GM19351 (cell line): Measurements from ENCODE around the gene INTS2.
"Not testable (repeated sequence)": the region's sequence is repeated elsewhere in the genome, so short reads cannot be mapped to it uniquely, and the experiment has no call there.

Experiments
- ATAC-seq: cut with Tn5 transposase; IDR thresholded peaks from one replicate; pipeline ENCODE4 v1.9.1; 2021; ENCODE audit warnings: mild to moderate bottlenecking, moderate library complexity; ENCODE audit not compliant: unreplicated experiment

INTS2 gene

DNA sequence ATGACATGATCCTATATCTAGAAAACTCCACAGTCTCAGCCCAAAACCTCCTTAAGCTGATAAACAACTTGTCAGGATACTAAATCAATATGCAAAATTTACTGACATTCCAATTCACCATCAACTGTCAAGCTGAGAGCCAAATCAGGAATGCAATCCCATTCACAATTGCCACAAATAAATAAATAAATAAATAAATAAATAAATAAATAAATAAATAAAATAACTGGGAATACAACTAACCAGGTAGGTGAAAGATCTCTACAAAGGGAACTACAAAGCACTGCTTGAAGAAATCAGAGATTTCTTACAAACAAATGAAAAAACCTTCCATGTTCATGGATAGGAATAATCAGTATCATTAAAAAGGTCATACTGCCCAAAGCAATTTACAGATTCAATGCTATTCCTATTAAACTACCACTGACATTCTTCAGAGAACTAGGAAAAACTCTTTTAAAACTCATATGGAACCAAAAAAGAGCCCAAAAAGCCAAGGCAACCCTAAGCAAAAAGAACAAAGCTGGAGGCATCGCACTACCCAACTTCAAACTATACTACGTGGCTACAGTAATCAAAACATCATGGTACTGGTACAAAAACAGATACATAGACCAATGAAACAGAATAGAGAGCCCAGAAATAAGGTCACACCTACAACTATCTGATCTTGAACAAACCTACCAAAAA lies 102.2 kb downstream of the INTS2 start:
- ATAC-seq: no peak

DNA sequence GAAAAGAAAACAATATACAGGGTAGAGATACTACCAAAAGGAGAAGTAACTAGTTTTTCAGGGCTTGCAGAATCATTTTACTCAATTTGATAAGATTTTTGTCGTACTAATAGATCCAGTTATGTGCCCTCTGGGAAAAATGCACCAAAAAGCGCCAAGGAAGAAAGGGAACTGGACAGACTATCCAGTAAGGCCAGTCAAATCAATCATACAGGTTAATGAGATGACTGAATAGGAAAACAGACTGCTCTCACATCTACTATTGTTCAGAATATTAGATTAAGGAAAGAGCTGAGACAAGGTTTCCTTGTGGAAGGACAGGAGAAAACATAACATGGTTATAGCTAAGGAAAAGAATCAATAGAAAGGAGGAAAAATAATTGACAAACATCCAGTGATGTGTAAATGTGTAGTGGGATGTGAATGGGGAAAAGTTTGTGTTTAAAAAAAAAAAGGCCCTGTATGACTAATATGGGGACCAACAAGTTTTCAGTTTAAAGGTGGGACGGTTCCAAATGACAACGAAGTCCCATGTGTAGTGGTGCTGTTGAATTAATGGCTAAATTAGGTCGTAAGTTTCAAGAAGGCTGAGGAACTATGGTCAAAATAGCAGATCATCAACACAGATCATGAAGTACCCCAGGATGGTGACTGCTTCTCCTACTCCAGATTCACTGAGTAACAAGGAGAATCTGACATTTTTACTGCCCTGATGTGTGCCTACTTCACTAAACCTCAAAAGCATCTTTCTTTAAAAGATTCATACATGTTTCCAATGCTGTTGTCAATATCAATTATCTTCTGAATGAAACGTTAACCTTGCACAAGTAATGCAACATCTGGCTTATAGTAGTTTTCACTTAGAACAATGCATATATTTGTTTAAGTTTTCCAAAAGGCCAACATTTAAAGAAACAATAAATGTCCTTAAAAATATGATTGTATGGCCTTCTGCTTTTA lies 105.2 kb downstream of the INTS2 start:
- ATAC-seq: no peak

DNA sequence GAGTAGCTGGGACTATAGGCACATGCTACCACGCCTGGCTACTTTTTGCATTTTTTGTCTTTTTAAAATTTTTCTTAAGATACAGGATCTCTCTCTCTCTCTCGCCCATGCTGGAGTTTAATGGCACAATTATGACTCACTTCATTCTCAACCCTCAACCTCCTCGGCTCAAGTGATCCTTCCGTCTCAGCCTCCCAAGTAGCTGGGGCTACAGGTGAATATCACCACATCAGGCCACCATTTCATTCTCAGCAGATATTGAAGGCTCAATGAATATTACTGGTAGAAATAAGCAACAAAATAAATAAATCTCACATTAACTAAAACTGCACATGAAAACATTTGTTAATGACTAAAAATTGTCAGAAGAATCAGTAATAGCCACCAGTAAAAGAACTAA lies 106.1 kb downstream of the INTS2 start:
- ATAC-seq: no peak

DNA sequence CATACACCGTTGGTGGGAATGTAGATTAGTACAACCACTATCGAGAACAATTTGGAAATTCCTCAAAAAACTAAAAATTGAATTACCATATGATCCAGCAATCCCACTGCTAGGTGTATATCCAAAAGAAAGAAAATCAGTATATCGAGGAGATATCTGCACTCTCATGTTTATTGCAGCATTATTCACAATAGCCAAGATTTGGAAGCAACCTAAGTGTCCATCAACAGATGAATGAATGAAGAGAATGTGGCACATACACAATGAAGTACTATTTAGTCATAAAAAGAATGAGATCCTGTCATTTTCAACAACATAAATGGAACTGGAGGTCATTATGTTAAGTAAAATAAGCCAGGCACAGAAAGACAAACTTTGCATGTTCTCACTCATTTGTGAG lies 108.5 kb downstream of the INTS2 start:
- ATAC-seq: not testable (repeated sequence)

DNA sequence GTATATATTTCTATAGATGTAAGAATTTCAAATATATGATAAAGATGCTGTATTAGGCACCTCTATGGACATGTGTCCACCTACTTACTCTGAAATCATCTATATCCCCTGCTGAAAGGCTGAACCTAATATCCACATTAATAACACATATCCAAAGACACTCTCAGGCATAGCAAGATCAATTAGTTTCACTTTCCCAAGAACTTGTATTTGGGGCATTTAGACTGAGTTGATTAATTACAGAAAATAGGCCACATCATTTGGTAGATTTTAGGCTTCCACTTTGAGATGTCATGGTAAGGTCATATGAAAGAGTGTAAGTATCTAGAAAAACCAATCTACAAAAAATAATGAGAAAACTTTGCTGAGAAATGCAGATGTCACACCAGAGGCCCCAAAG lies 109.6 kb downstream of the INTS2 start:
- no peak for ATAC-seq

DNA sequence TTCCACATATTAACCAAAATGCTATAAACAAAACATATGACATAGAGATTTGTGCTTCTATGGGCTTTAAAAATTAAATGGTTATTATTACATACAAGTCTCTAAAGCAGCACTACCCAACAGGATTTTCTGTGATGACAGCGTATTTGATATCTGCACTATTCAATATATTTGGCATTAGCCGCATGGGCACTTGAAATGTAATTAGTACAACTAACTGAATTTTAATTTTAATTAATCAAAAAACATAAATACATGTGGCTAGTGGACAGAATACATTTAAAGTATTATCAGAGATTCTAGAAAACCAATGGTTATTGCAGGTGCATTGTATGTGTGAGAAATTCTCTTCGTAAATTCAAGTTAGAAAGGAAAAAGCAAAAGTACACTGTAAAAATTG lies 110.3 kb downstream of the INTS2 start:
- ATAC-seq: no peak

DNA sequence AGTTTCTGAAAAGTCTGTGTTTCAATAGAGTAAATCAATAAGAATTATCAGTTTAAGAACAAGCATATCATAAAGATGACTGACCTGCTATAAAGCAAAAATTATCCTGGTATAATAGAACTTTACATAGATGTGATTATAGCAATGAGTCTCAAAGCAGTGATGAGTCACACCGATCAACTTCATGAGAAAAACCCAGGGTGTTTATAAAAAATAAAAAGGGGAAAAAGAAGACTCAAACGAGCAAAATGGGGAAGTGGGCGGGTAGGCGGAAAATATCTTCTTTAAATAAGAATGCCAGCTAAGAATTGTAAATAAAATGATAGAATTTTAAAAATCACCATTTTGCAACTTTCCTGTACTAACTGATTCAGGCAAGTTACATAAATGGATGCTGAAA lies 111.2 kb downstream of the INTS2 start:
- ATAC-seq: no peak

DNA sequence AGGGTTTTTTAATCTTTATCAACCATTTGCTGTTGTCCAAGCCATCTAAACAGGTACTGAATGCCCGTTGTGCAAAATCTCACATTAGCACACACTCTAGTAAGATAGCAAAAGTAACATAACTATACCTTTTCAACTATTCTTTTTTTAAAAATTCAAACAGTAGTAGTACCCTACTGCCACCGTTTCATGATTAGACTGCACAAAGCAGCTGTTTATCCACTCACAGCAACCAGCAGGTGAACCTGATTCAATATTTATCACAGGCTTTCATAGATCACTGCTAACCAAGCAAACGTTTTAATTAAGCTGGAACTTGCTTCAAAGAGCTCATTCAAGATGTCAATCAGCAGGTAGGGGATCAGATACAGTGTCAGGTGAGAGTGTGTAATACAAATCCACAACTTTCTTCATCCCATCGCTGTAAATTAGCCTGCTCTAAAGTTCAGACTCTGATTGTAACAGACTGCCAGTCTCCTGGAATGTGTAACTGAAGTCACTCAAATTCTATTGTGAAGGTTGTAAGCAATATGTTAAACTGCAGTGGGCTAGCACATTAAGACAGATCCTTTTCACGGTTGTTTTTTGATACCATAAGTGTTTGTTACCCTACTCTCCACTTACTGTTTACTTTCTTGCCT lies 111.8 kb downstream of the INTS2 start:
- ATAC-seq: no peak
